GM18858 (cell line): Measurements from ENCODE around the gene SAXO1.
"Not testable (repeated sequence)": the region's sequence is repeated elsewhere in the genome, so short reads cannot be mapped to it uniquely, and the experiment has no call there.

Experiments used
- ATAC-seq: cut with Tn5 transposase; IDR thresholded peaks from one replicate; pipeline ENCODE4 v1.9.1; 2021; ENCODE audit not compliant: unreplicated experiment

Gene SAXO1

DNA sequence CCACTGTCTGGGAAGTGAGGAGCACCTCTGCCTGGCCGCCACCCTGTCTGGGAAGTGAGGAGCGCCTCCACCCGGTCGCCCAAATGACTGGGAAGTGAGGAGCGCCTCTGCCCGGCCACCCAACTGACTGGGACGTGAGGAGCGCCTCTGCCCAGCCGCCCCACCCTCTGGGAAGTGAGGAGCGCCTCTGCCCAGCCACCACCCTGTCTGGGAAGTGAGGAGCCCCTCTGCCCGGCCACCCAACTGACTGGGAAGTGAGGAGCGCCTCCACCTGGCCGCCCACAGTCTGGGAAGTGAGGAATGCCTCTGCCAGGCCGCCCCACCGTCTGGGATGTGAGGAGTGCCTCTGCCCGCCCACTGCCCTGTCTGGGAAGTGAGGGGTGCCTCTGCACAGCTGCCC lies 32.9 kb downstream of the SAXO1 start:
- no peak for ATAC-seq

DNA sequence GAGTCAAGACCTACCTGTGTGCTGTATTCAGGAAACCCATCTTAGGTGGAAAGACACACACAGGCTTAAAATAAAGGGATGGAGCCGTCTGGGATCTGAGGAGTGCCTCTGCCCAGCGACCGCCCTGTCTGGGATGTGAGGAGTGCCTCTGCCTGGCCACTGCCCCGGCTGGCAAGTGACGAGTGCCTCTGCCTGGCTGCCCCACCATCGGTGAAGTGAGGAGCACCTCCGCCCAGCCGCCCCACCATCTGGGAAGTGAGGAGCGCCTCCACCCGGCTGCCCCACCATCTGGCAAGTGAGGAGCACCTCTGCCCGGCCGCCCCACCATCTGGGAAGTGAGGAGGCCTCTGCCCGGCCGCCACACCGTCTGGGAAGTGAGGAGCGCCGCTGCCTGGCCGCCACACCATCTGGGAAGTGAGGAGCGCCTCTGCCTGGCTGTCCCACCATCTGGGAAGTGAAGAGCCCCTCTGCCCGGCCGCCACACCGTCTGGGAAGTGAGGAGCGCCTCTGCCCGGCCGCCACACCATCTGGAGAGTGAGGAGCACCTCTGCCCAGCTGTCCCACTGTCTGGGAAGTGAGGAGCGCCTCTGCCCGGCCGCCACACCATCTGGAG lies 33.7 kb downstream of the SAXO1 start:
- no peak for ATAC-seq

DNA sequence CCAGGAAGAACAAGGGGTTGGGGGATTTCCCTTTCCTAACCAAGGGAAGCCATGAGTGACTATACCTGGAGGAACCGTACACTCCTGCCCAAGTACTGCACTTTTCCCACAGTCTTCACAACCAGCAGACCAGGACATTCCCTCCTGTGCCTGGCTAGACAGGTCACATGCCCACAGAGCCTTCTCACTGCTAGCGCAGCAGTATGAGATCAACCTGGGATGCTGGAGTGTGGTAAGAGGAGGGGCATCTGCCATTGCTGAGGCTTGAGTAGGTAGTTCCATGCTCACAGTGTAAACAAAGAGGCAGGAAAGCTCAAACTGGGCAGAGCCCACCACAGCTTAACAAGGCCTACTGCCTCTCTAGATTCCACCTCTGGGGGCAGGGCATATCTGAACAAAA lies 35.9 kb downstream of the SAXO1 start:
- no peak for ATAC-seq

DNA sequence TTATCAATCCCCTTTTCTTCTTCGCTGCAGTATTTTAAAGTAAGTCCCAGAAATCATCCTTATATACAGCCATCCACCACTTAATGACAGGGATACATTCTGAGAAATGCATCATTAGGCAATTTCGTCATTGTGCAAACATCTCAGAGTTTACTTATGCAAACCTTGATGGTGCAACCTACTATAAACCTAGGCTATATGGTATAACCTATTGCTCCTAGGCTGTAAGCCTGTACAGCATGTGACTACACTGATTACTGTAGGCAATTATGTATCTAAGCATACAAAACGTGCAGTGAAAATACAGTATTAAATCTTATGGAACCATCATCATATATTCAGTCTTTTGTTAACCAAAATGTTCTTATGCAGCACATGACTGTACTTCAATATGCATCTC lies 36.8 kb downstream of the SAXO1 start:
- no peak for ATAC-seq

DNA sequence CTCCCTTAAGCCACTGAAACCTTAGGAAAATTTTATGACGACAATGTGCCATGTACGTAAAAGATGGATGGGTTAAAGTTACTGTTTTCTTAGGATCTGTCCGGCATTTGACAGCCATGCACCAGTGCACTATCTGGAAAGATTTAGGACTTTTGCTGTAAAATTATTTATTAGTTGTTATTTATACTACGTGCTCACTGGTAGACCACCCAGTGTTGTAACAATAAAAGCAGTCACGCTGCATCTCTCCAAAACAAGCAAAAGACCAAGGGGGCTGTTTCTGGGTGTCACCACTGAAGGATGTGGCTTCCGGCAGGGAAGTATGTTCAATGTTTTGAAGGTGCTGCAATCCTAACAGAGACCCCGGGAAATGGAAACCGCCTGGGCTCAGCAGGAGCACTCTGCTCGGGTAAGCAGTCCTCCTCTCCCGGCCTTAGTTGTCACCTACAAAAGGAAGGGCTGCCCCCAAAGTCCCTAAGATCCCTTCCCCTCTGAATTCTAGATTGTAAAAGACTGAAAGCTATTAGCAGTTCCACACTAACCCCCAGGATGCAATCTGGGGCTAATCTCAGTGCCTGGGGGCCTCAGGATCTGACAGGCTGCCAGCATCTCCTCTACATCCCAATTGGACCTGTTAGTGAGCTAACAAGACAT lies 38.6 kb downstream of the SAXO1 start:
- no peak for ATAC-seq

DNA sequence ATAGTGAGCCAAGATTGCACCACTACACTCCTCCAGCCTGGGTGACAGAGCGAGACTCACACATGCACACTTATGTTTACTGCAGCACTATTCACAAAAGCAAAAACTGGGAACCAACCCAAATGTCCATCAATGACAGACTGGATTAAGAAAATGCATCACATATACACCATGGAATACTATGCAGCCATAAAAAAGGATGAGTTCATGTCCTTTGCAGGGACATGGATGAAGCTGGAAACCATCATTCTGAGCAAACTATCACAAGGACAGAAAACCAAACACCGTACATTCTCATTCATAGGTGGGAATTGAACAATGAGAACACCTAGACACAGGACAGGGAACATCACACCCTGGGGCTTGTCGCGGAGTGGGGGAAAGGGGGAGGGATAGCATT lies 41.8 kb downstream of the SAXO1 start:
- ATAC-seq, result not testable (repeated sequence)

DNA sequence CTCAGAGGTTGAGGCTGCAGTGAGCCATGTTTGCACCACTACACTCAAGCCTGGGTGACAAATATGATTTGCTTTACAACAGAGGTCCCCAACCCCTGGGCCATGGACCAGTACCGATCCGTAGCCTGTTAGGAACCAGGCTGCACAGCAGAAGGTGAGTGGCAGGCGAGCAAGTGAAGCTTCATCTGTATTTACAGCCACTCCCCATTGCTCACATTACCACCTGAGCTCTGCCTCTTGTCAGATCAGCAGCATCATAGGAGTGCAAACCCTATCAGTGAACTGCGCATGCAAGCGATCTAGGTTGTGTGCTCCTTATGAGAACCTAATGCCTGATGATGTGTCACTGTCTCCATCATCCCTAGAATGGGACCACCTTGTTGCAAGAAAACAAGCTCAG lies 42.5 kb downstream of the SAXO1 start:
- no peak for ATAC-seq

DNA sequence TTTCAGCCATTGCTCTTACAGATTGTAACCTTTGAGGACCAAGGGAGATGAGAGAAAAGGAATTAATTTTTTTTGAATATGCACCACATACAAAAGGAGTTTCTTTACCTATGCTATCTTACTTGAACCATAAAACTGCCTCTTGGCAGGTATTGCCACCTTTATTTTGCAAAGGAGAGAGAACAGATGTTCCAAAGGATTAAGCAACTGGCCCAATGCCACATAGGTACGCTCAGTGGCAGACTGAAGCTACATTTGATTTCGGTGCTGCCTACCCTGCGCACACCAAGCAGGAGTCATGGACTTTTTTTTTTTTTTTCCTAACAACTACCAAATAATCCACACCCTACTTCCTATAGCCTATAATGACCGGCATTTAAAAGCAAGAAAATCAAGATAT lies 43.1 kb downstream of the SAXO1 start:
- no peak for ATAC-seq

DNA sequence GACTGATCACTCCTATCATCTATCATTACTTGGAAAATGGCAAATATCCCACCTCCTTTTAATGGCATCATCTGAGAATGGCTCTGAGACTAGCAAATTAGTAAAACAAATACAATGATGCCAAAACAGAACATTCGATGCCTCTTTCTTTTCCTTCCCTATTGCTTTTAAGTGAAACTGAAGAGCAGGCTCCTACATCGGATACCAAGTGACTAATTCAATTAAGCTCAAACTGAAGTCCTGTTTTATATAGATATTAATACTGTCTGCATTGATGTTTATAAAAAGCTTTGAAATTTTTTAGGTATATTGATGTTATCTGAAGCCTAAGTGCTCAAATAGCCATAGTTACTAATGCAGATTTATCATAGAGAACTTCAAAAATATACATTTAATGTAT lies 43.9 kb downstream of the SAXO1 start:
- ATAC-seq, result no peak

DNA sequence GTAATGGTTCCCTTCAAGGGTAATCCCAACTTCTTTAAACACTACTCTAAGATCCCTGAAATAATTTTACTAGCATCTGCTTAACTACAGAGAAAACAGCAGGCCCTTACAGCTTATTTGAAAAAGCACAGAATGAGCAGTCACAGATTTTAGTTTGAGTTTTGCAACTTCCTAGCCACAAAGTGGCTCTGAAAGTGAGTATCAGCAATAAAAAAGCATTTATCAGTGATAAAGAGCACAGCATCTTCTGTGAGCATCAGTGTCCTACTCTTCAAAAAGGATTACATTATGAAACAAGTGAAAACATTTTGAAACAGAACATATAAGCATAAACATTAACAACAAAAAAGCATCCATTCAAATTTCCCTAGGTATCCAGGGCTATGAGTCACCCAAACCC lies 45.0 kb downstream of the SAXO1 start:
- ATAC-seq, result no peak

DNA sequence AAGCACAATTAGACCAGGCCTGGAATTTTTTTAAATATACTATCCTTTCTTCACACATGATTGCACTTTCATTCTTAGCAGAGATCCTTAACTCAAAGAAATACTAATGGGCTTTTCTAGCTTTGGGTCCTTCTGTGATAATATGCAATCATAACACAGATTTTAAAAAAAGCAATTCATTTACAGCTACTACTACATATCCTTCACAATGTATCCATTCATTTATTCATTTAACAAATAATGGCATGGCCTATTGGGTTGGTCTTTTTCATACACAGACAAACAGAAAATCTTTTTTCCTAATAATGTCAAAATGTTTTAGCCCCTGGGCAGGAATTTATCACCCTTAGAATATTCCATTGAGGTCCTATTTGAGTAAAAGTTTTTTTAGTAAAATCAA lies 47.0 kb downstream of the SAXO1 start:
- no peak for ATAC-seq

DNA sequence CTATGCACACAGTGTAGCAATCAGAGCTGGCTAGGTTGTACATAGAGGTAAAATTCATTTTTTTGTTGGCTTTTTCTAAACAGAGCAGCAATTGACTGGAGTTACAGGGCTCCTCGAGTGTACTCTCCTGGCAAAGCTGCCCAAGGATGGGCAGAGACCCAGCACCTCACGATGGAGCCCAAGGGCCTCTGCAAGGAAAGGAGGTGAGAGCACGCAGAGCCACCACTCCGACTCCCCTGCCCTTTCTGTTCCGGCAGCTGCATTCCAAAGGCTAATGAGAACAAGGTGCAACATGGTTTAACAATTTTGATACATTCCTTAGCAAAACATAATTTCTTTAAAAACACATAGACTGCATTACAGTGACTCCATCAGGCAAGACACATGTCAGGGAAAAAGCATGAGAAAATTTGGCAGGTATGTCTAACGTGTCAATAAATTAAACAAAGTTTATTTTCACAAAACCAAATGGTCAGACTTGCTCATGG lies 47.5 kb downstream of the SAXO1 start:
- ATAC-seq, result no peak

DNA sequence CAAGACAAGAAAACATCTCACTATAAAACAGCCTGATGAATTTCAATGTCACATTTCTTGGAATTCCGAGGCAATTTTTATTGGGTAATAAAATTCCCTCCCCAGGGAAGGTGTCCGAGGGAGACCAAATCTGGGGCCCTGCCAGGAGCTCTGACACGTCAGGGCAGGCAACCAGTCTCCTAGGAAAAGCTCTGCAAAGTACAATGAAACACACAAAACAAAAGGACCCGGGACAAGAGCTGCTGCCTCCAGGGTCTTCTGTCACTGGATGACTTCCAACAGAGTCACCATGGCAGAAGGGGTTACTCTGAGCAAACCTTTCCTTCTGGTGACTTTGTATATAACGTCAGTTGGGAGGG lies 50.8 kb downstream of the SAXO1 start:
- no peak for ATAC-seq

DNA sequence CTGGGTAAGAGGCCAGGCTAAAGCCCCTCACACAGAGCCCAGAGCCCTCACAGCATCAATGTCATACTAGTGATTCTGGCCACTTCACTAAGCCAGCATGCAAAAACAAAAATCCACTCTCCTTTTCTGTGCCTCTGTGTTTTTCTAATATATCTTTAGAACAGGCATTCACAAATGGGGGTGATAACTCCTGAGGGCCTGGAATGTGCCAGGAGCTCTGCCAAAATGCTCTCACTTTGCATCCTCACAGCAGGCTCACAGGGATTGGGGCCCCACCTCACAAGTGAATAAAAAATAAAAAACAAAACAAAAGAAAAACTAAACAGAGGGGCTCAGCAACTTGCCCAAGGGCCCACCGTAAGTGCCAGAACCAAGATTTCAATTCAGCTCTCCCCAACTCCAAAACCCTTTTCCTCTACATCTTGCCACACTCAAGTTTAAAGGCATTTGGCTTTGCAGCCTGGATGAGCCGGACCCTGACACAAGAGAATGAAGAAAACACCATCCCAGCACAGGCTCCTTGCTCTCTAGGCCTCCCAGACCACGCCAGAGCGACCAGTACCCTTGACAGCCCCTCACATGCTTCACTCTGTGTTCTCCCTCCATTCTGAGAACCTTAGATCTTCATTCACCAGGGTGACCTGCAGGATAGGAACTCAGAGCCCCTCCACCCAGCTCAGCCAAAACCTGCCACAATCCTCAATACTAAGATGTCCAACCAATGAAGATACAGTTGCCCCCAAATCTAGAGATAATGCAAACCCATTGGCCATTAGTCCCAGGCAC lies 51.3 kb downstream of the SAXO1 start:
- ATAC-seq, result no peak

DNA sequence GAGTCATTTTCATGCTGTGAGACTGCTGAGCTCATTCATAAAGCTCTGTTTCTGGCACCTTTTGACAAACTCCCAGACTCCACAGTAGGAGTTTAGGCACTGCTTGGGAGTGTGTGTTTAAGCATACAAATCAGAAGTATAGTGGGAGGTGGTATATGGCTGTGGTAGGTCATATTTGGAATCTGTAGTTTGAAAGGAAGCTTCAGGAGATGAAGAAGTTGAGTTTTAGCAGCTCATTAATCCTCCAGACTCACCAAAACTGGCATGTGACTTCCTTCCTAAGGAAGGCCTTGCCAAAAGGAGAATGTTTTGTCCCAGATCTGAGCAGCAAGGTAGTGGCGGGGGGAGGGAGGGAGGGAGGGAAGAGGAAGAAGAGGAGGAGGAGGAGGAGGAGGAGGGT lies 52.8 kb downstream of the SAXO1 start:
- ATAC-seq, result no peak

DNA sequence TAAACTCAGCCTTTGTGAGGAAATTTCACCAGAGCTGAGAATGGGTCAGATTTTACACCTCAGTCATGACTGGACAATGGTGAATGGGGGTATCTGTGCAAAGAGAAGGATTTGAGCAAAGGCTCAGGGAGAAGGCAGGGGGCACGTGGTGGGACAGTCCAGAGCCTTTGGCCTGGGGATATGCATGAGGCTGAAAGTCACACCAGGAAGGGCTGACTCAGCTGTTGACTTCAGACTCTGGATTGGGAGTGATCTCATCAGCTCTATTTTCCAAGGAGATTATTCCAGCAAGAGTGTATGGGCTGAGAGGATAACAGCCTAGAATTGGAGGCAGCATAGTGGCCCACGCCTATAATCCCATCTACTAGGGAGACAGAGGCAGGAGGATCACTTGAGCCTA lies 53.6 kb downstream of the SAXO1 start:
- ATAC-seq, result no peak

DNA sequence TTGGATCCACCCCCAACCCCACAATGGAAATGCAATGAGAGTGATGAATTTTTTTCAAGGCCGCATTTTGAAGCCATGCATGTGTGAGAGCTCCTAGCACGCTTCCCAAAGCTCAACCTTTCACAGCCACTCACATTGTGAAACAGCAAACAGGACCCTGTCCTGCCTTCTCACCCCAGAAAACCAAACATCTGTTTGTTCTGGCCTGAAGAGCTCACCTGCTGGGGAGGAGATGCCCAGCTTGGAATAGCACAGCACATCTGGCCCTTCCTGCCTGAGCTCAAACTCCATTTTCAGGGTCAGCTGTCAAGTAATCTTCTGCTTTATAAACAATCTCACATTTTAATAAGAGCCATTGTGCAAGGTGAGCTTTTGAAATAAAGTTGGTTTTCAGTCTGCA lies 54.8 kb downstream of the SAXO1 start:
- no peak for ATAC-seq

DNA sequence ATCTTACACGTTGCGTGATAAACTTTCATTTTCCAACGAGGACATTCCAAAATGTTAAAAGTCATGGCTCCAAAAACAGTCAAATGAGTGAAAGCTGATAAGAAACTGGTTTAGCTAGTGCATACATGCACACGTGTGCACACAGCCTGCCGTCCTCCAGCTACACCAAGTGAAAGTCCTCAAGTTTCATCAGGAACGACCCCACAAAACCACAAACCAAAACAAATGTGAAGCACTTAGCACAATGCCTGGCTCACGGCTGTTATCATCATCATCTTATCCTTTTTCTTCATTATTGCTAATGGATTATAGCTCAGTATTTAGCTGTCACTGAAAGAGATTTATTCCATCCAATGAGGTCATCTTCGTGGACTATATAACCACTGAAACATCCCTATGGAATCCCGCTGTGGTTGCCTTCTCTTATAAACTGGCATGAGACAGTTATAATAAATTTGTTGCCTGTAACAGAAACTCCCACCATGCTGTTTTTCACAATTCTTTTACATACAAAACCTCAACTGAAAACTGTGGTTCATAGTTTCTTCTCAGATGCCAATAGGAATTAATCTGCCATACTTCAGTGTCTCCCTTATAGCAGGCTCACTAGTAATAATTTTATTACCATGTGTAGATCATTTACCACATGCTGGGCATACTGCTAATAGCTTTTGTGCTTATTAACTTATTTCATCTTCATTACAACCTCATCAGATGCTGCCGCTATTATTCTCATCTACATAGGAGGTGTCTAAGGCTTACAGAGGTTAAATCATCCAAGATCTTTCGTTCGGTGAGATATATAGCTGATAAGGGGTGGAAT lies 56.1 kb downstream of the SAXO1 start:
- ATAC-seq, result no peak

DNA sequence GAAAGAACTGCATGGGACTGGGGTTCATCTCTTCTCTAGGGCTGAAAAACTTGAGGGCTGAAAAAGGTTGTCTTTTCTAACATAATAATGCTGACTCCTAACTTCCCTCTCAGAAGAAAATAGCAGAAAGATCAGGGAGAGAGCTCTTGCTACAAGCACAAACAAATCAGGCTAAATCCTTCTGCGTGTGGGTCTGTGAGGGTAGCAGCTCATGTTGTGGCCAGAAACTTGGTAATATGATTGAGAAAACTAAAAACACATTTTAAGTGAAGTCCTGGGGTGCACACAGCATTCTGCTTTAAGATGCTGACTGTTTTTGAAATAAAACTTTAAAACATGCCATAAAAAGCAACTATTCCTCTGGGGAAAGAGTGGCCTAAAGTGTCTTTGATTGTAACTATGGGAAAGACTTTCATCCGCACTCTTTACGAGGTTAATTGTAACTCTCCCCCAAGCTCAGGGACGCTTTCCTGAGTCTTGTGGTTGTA lies 56.7 kb downstream of the SAXO1 start:
- ATAC-seq, result no peak

DNA sequence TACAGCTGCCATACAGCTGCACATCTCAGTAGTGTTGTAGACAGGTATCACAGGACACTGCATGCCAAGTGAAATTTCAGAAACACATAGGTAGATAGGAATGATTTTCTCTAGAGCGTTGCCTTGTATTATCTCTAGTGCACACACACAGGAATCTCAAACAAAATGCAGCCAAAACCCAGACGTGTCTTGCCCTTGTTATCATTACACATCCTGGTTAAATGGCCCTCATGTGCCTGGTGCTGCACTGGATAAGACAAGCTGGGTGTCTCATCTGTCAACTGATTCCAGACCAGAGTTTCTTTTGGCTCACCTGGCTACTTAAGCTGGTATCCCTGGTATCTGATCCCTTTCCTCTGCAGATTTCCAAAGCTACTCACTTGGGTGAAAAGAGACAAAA lies 59.7 kb downstream of the SAXO1 start:
- ATAC-seq, result no peak

DNA sequence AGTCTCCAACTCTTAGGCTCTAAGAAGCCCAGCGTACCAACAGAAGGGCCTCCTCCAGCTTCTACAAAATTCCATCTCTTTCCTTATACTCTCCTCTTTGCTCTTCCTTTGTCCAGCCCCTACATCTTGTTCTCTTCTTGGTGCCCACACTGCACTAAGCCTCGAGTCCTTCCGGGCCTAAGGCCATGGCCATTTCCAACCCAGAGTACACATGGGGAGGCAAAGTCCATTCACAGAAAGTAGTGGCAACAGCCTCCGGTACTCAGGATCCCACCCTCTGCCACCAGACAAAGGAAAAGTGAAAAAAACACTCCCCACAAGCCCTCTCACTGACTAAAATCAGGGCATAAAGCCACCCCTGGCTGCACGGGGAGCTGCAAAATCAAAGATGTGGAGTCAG lies 60.3 kb downstream of the SAXO1 start:
- no peak for ATAC-seq
